Right lobe of liver (tissue), 6 donors: ENCODE data around the gene WWP2. TPM values are rescaled to one million over a fixed set of nuclear protein-coding genes. Genes with fewer than 3 reads are reported as not detected.
"Not testable (repeated sequence)": the region's sequence is repeated elsewhere in the genome, so short reads cannot be mapped to it uniquely, and the experiment has no call there.

ENCODE experiments used
- ATAC-seq, 4 donors: fragments of 200-7000 bp; cut with Tn5 transposase; one replicate each; pipeline ENCODE4 v1.9.1; 2020; ENCODE audit warnings: mild to moderate bottlenecking in 4 of 4, moderate library complexity in 4 of 4
- DNase-seq, 3 donors: peaks; one replicate each; pipeline ENCODE4 v3.0.0-alpha.2; 2020
- H3K27ac ChIP-seq, 3 donors: fragments of 200-600 bp; one replicate each; pipeline ENCODE4 v1.8.0; 2022
- H3K27me3 ChIP-seq, 2 donors: fragments of 200-600 bp; one replicate each; pipeline ENCODE4 v1.8.0; 2022
- H3K36me3 ChIP-seq, 4 donors: fragments of 200-600 bp; sonication (generic) in 1 of 4; one replicate each; pipeline versions ENCODE4 v1.5.1 to v1.8.0; 2017 to 2022; ENCODE audit warnings: control low read depth in 1 of 4
- H3K4me1 ChIP-seq, 4 donors: fragments of 200-600 bp; sonication (generic) in 1 of 4; one replicate each; pipeline versions ENCODE4 v1.5.1 to v1.8.0; 2017 to 2022; ENCODE audit warnings: control low read depth in 1 of 4
- H3K4me3 ChIP-seq, 3 donors: fragments of 200-600 bp; one replicate each; pipeline ENCODE4 v1.8.0; 2022
- H3K9me3 ChIP-seq, 4 donors: fragments of 200-600 bp; sonication (generic) in 1 of 4; one replicate each; pipeline versions ENCODE4 v1.5.1 to v1.8.0; 2017 to 2022; ENCODE audit warnings: control low read depth in 1 of 4
- CTCF ChIP-seq, 4 donors: fragments of 200-600 bp in 3 of 4; fragments of 450-650 bp in 1 of 4; IDR thresholded peaks; one replicate each; pipeline versions ENCODE4 v1.5.1 to v1.8.0; 2016 to 2022; ENCODE audit warnings: antibody characterized with exemption in 4 of 4, mild to moderate bottlenecking in 2 of 4
- POLR2A ChIP-seq: fragments of 450-650 bp; IDR thresholded peaks from one replicate; pipeline ENCODE4 v1.6.1; 2017; ENCODE audit warnings: antibody characterized with exemption, mild to moderate bottlenecking
- WGBS: methylation state at CpG from one replicate; pipeline ENCODE4 v1.1.6; 2018; ENCODE audit warnings: low coverage, low lambda C conversion rate; ENCODE audit not compliant: insufficient coverage; ENCODE audit errors: missing lambda C conversion rate; 5-methylcytosine and 5-hydroxymethylcytosine counted together
- intact Hi-C, 2 donors: fragments of 100-400 bp; cut with DNase I; formaldehyde crosslinking; loops; one replicate each; pipeline versions ENCODE4 v1.11.2 to v1.14.1; 2022
- total RNA-seq, 6 experiments: library from RNA; depleted of rRNA in 2 of 6; stranded (reverse); fragments of >200 nt in 2 of 6; fragmentation: NEBNext Ultra II Directional in 3 of 6; extraction: Animal tissue kit (Norgen Biotek cat#: 25700) in 3 of 6; gene quantifications; one replicate each; pipeline versions ENCODE4 v1.1.0 to v1.2.4, GENCODE V29; 2016 to 2023
- donor health status: DM: no; HTN: yes; CAD: no.
- donor health status: DM: no; HTN: no; CAD: no.
- donor health status: DM: no; HTN: no; CAD: no.
- donor health status: DM: no; HTN: yes; CAD: no.
- donor health status: DM: no; HTN: yes; CAD: no.

WWP2 gene
- total RNA-seq, 6 experiments from 2014 or later: 18.1 to 24.6 (median 22.4) TPM

- WGBS: 28% methylated on average over 2 of the region's 3 CpGs
- no peaks in the 10 kb centered on the region for H3K27me3 ChIP-seq
- no peak overlapping the region for H3K27ac ChIP-seq
- no peaks in the 10 kb centered on the region for H3K4me1 ChIP-seq
- DNase-seq (no peak), ATAC-seq (no peak)
- no peaks in the 10 kb centered on the region for H3K36me3 ChIP-seq
- no peaks in the 10 kb centered on the region for H3K9me3 ChIP-seq
- TF ChIP-seq CTCF (IDR thresholded peaks at IDR 0.05): no peak
- no peak for TF ChIP-seq POLR2A
- H3K4me3 ChIP-seq: no peak overlapping the region
- intact Hi-C loops: no loop called here
These were observed 19.0 kb downstream of the WWP2 start for GRCh38 chr16:69781118-69781517.

- no peak overlapping the region for H3K4me3 ChIP-seq
- WGBS: 88% methylated on average over 6 of the region's 6 CpGs
- H3K9me3 ChIP-seq: no peaks in the 10 kb centered on the region
- no peak overlapping the region for H3K27ac ChIP-seq
- ATAC-seq (no peak), DNase-seq (no peak)
- no peak for TF ChIP-seq CTCF (IDR thresholded peaks at IDR 0.05)
- TF ChIP-seq POLR2A: no peak
- no peaks in the 10 kb centered on the region for H3K27me3 ChIP-seq
- H3K4me1 ChIP-seq: no peaks in the 10 kb centered on the region
- intact Hi-C loops: no loop called here
- H3K36me3 ChIP-seq: peaks cover 0 to 23% (median 3%) of the 10 kb centered on the region in 4 donors
These were observed 22.5 kb downstream of the WWP2 start for GRCh38 chr16:69784586-69784985.

DNA sequence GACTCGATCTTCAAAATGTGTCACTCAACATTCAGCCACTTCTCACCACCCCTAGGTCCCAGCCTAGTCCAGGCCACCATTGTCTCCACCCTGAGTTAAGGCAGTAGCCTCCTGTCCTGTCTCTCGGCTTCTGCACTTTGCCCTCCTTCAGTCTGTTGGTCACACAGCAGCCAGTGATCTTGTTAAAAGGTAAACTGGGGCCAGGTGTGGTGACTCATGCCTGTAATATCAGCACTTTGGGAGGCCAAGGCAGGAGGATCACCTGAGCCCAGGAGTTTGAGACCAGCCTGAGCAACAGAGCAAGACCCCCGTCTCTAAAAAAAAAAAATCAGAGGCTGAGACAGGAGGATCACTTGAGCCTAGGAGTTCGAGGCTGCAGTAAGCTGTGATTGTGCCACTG is 25.8 kb downstream of the WWP2 start:
- no peaks in the 10 kb centered on the region for H3K4me1 ChIP-seq
- H3K9me3 ChIP-seq: no peaks in the 10 kb centered on the region
- no peaks in the 10 kb centered on the region for H3K27me3 ChIP-seq
- H3K27ac ChIP-seq: no peak overlapping the region
- no peak overlapping the region for H3K4me3 ChIP-seq
- ATAC-seq (no peak), DNase-seq (no peak)
- 85% methylated on average over 3 of the region's 4 CpGs for WGBS
- intact Hi-C loops: no loop called here
- peaks cover 0 to 34% (median 3%) of the 10 kb centered on the region in 4 donors for H3K36me3 ChIP-seq
- no peak for TF ChIP-seq CTCF (IDR thresholded peaks at IDR 0.05)
- TF ChIP-seq POLR2A: no peak

GRCh38 chr16:69791391-69791847 is 29.3 kb downstream of the WWP2 start:
- H3K36me3 ChIP-seq: peaks cover 0 to 34% (median 3%) of the 10 kb centered on the region in 4 donors
- H3K27ac ChIP-seq, H3K27me3 ChIP-seq, H3K9me3 ChIP-seq, H3K4me1 ChIP-seq, H3K4me3 ChIP-seq, DNase-seq, intact Hi-C loops, ATAC-seq: not testable (repeated sequence)
- 97% methylated on average over 4 of the region's 6 CpGs for WGBS

GRCh38 chr16:69793526-69793925 is 31.4 kb downstream of the WWP2 start:
- 85% methylated on average over 4 of the region's 4 CpGs for WGBS
- no peak overlapping the region for H3K27ac ChIP-seq
- no peaks in the 10 kb centered on the region for H3K4me1 ChIP-seq
- no peaks in the 10 kb centered on the region for H3K27me3 ChIP-seq
- H3K9me3 ChIP-seq: no peaks in the 10 kb centered on the region
- no peak for TF ChIP-seq POLR2A
- TF ChIP-seq CTCF (IDR thresholded peaks at IDR 0.05): no peak
- peaks cover 0 to 17% (median 0%) of the 10 kb centered on the region in 4 donors for H3K36me3 ChIP-seq
- intact Hi-C loops: no loop called here
- no peak for ATAC-seq
- no peak for DNase-seq
- no peak overlapping the region for H3K4me3 ChIP-seq
